ENCODE data around the gene LHX8. TPM values are rescaled to one million over a fixed set of nuclear protein-coding genes. Genes with fewer than 3 reads are reported as not detected.
"Not testable (repeated sequence)": the region's sequence is repeated elsewhere in the genome, so short reads cannot be mapped to it uniquely, and the experiment has no call there.

LHX8 gene
- total RNA-seq, 1 donor from 2014 or later = not detected

DNA sequence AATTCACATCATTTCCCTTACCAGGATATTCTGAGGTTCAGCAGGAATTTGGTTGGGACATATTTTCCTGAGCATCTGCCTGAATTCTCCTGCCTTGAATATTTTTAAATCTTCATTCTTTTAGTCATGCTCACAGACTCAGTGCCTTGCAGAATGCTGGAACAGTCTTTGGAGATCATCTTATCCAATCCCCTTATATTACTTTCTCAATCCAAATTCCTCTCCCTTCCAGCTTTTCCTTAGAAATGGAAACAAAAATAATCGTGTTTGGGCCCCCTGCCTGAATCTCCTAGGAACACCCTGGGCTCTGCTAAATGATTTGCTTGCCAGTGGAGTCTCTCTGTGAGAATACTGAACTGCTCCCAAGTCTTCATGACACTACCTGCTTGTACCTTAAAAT, 38.4 kb downstream of the LHX8 start:
- DNase-seq (ENCODE audit: low read depth) = no peak
- Histone ChIP-seq H3K36me3 (ENCODE audit: control insufficient read depth, insufficient read depth, low read length) (no peaks in the 10 kb centered on the region), H3K27me3 (ENCODE audit: control insufficient read depth, insufficient read depth, low read length) (no peaks in the 10 kb centered on the region), H3K4me3 (ENCODE audit: low read depth, low read length) (no peak overlapping the region)
- TF ChIP-seq, protein P1, sequence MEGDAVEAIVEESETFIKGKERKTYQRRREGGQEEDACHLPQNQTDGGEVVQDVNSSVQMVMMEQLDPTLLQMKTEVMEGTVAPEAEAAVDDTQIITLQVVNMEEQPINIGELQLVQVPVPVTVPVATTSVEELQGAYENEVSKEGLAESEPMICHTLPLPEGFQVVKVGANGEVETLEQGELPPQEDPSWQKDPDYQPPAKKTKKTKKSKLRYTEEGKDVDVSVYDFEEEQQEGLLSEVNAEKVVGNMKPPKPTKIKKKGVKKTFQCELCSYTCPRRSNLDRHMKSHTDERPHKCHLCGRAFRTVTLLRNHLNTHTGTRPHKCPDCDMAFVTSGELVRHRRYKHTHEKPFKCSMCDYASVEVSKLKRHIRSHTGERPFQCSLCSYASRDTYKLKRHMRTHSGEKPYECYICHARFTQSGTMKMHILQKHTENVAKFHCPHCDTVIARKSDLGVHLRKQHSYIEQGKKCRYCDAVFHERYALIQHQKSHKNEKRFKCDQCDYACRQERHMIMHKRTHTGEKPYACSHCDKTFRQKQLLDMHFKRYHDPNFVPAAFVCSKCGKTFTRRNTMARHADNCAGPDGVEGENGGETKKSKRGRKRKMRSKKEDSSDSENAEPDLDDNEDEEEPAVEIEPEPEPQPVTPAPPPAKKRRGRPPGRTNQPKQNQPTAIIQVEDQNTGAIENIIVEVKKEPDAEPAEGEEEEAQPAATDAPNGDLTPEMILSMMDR (IDR thresholded peaks at IDR 0.05; ENCODE audit: insufficient read depth, low read length, severe bottlenecking) = no peak
- FAIRE-seq = no peak

DNA sequence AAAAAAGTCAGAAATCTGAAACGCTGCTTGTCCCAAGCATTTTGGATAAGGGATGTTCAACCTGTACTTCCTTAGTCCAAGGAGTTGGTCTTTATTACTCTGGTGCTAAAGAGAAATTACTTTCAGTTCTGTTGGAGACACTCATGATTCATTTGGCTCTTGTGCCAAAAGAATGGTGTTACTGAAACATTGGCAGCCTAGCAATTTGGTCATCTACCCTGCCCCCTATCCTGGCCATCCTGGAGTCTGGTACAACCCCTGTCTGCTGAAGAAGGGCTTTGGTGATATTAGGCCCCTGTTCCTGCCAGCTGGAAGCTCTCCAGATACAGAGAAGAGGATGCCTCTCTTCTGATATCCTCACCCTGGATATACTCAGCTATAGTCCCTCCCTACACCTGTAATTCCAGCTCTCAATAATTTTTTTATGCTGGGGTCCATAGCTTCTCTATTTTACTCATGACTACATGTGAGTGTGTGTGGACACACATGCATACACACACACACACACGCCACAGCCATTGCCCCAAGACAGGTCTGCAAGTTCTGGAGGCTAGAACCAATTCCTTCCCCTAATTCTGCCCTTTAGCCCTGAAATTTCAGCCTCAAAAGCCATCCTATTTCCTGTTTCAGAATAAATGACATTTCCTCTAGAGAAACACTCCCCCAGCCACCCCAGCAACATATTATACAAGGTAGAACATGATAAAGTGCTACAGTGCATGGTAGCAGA, 40.0 kb downstream of the LHX8 start:
- TF ChIP-seq, protein P1 (IDR thresholded peaks at IDR 0.05; ENCODE audit: insufficient read depth, low read length, severe bottlenecking) = no peak
- no peak for FAIRE-seq
- H3K36me3 ChIP-seq (ENCODE audit: control insufficient read depth, insufficient read depth, low read length) = no peaks in the 10 kb centered on the region
- no peak for DNase-seq (ENCODE audit: low read depth)
- no peaks in the 10 kb centered on the region for H3K27me3 ChIP-seq (ENCODE audit: control insufficient read depth, insufficient read depth, low read length)
- H3K4me3 ChIP-seq (ENCODE audit: low read depth, low read length) = no peak overlapping the region

DNA sequence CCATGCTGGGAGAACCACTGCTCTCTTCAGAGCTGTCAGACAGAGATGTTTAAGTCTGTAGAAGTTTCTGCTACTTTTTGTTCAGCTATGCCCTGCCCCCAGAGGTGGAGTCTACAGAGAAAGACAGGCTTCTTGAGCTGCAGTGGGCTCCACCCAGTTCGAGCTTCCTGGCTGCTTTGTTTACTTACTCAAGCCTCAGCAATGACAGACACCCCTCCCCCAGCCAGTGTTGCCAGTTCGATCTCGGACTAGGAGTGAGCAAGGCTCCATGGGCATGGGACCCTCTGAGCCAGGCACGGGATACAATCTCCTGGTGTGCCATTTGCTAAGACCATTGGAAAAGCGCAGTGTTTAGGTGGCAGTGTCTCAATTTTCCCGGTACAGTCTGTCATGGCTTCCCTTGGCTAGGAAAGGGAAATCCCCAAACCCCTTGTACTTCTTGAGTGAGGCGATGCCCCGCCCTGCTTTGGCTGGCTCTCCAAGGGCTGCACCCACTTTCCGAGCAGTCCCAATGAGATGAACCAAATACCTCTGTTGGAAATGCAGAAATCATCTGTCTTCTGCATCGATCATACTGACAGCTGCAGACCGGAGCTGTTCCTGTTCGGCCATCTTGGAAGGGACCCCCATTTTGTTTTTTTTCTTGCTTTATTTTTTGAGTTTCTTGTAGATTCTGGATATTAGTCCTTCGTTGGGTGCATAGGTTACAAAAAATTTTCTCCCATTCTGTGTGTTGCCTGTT, 47.2 kb downstream of the LHX8 start:
- H3K4me3 ChIP-seq (ENCODE audit: low read depth, low read length); H3K27me3 ChIP-seq (ENCODE audit: control insufficient read depth, insufficient read depth, low read length); FAIRE-seq: not testable (repeated sequence)

DNA sequence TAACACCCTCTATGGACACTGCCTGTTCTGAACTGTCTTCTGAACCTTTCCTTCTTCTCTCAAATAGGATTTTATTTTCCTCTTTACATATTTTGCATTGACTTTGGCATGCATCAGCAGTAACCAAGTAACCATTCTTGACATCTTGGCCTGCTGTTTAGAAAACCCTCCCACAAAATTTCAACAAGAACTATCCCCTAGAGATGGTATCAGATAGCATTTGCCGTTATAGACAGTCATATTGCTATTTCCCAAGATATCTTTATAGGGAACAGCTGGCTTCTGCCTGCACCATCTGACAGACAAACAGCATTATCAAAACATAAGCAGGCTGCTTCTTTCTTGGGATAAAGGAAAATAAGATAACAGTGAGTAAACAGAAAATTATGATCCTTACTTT, 54.7 kb downstream of the LHX8 start:
- FAIRE-seq (no peak), DNase-seq (ENCODE audit: low read depth) (no peak)
- H3K36me3 ChIP-seq (ENCODE audit: control insufficient read depth, insufficient read depth, low read length) = no peaks in the 10 kb centered on the region
- no peaks in the 10 kb centered on the region for H3K27me3 ChIP-seq (ENCODE audit: control insufficient read depth, insufficient read depth, low read length)
- H3K4me3 ChIP-seq (ENCODE audit: low read depth, low read length) = no peak overlapping the region
- TF ChIP-seq, protein P1 (IDR thresholded peaks at IDR 0.05; ENCODE audit: insufficient read depth, low read length, severe bottlenecking) = no peak

More for the DNA sequence above, 47.2 kb downstream of the LHX8 start:
- not testable (repeated sequence) for H3K36me3 ChIP-seq (ENCODE audit: control insufficient read depth, insufficient read depth, low read length); DNase-seq (ENCODE audit: low read depth)

DNA sequence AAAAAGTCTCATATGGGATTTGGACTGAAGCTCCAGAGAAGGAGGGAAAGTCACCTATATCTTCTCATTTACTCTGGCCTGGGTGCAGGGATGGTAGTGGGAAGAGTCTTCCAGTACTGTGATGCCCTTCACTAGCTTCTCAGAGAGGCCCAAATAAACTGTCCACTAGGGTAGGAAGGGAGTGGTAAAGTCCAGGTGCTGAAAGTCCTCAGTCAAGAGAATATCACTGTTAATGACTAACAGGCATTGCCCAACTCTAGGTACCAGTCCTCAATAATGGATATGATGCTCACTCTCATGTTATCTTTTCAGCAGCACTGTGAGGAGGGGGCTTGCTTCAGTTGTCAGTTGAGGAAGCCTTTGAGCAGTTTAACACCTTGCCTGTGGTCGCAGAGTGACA, 64.0 kb downstream of the LHX8 start:
- no peak for DNase-seq (ENCODE audit: low read depth)
- H3K4me3 ChIP-seq (ENCODE audit: low read depth, low read length) = no peak overlapping the region
- FAIRE-seq = no peak
- H3K36me3 ChIP-seq (ENCODE audit: control insufficient read depth, insufficient read depth, low read length) = no peaks in the 10 kb centered on the region
- TF ChIP-seq, protein P1 (IDR thresholded peaks at IDR 0.05; ENCODE audit: insufficient read depth, low read length, severe bottlenecking) = no peak
- H3K27me3 ChIP-seq (ENCODE audit: control insufficient read depth, insufficient read depth, low read length) = no peaks in the 10 kb centered on the region

DNA sequence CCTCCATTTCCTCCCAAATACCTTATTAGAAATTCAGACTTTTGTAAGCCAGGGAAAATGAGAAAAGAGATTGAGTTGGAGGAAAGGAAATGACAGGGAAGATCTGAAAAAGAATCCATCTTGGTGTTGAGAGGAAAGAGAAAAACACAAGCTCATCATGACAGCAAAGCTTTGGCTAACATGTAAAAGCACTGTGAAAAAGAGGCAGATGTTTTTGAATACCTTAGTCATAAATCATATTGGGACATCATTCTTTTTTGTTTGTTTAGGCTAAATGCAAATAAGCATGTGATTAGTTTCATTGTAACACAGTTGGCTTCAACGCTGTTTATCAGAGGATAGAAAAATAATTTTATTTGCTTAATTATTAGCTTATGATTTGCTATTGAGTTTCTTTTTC, 64.6 kb downstream of the LHX8 start:
- FAIRE-seq (no peak), DNase-seq (ENCODE audit: low read depth) (peak; percentile 7)
- Histone ChIP-seq H3K4me3 (ENCODE audit: low read depth, low read length) (no peak overlapping the region), H3K27me3 (ENCODE audit: control insufficient read depth, insufficient read depth, low read length) (no peaks in the 10 kb centered on the region), H3K36me3 (ENCODE audit: control insufficient read depth, insufficient read depth, low read length) (no peaks in the 10 kb centered on the region)
- TF ChIP-seq, protein P1 (IDR thresholded peaks at IDR 0.05; ENCODE audit: insufficient read depth, low read length, severe bottlenecking) = no peak
